RPMI8226 (cell line): Measurements from ENCODE around the gene DRC3.
"Not testable (repeated sequence)": the region's sequence is repeated elsewhere in the genome, so short reads cannot be mapped to it uniquely, and the experiment has no call there.

Source experiments
- DNase-seq: peaks from one replicate; pipeline ENCODE4 v3.0.0-alpha.2; 2015

DRC3 gene

GRCh38 chr17:17994271-17995069 lies 21.8 kb downstream of the DRC3 start:
- DNase-seq: peak; percentile 70

GRCh38 chr17:17995887-17996286 lies 23.2 kb downstream of the DRC3 start:
- not testable (repeated sequence) for DNase-seq

GRCh38 chr17:17998934-17999333 lies 26.3 kb downstream of the DRC3 start:
- DNase-seq: no peak

- no peak for DNase-seq
These were observed 26.8 kb downstream of the DRC3 start for GRCh38 chr17:17999364-18000029.

GRCh38 chr17:18000030-18000408 lies 27.4 kb downstream of the DRC3 start:
- no peak for DNase-seq

- no peak for DNase-seq
These were observed 29.5 kb downstream of the DRC3 start for GRCh38 chr17:18002171-18002570.

GRCh38 chr17:18004345-18004744 lies 31.7 kb downstream of the DRC3 start:
- DNase-seq: no peak

- no peak for DNase-seq
These were observed 32.2 kb downstream of the DRC3 start for GRCh38 chr17:18004884-18005305.

GRCh38 chr17:18005496-18005895 lies 32.8 kb downstream of the DRC3 start:
- DNase-seq: no peak

GRCh38 chr17:18006495-18007239 lies 34.0 kb downstream of the DRC3 start:
- DNase-seq: no peak

- DNase-seq: no peak
These were observed 36.0 kb downstream of the DRC3 start for GRCh38 chr17:18008496-18009268.

GRCh38 chr17:18009609-18010420 lies 37.2 kb downstream of the DRC3 start:
- DNase-seq: no peak

- no peak for DNase-seq
These were observed 38.6 kb downstream of the DRC3 start for GRCh38 chr17:18011286-18011685.

GRCh38 chr17:18014006-18014405 lies 41.3 kb downstream of the DRC3 start:
- no peak for DNase-seq

- DNase-seq: no peak
These were observed 42.9 kb downstream of the DRC3 start for GRCh38 chr17:18015593-18015992.

- no peak for DNase-seq
These were observed 43.8 kb downstream of the DRC3 start for GRCh38 chr17:18016426-18016825.

- DNase-seq: no peak
These were observed 45.3 kb downstream of the DRC3 start for GRCh38 chr17:18017958-18018357.

- no peak for DNase-seq
These were observed 45.8 kb downstream of the DRC3 start for GRCh38 chr17:18018411-18018921.

- DNase-seq: no peak
These were observed 47.1 kb downstream of the DRC3 start for GRCh38 chr17:18019838-18020154.

GRCh38 chr17:18020971-18021370 lies 48.3 kb downstream of the DRC3 start:
- DNase-seq: no peak

- no peak for DNase-seq
These were observed 48.7 kb downstream of the DRC3 start for GRCh38 chr17:18021372-18021771.
